ENCODE results near the gene TACR2.

DNA sequence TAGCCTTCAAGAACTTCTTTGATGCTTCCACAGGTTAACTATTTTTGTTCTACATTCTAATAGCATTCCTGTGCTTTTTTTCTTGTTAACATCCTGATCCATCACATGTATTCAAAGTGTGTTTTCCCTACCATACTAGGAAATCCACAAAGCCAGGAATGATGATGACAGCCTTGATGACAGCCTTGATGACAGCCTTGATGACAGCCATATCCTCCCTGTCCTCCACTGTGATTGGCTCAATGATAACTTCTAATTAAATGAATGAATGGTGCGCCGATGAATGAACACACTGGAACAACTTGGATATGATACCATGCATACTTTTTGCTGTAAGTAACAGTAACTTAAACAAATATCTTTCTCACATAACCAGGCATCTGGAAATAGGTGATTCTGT, 8.3 kb upstream of the TACR2 start:
- TF ChIP-seq, protein P1, sequence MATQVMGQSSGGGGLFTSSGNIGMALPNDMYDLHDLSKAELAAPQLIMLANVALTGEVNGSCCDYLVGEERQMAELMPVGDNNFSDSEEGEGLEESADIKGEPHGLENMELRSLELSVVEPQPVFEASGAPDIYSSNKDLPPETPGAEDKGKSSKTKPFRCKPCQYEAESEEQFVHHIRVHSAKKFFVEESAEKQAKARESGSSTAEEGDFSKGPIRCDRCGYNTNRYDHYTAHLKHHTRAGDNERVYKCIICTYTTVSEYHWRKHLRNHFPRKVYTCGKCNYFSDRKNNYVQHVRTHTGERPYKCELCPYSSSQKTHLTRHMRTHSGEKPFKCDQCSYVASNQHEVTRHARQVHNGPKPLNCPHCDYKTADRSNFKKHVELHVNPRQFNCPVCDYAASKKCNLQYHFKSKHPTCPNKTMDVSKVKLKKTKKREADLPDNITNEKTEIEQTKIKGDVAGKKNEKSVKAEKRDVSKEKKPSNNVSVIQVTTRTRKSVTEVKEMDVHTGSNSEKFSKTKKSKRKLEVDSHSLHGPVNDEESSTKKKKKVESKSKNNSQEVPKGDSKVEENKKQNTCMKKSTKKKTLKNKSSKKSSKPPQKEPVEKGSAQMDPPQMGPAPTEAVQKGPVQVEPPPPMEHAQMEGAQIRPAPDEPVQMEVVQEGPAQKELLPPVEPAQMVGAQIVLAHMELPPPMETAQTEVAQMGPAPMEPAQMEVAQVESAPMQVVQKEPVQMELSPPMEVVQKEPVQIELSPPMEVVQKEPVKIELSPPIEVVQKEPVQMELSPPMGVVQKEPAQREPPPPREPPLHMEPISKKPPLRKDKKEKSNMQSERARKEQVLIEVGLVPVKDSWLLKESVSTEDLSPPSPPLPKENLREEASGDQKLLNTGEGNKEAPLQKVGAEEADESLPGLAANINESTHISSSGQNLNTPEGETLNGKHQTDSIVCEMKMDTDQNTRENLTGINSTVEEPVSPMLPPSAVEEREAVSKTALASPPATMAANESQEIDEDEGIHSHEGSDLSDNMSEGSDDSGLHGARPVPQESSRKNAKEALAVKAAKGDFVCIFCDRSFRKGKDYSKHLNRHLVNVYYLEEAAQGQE (IDR thresholded peaks at IDR 0.05): no peak
- TF ChIP-seq CEBPB (IDR thresholded peaks at IDR 0.05): no peak
